ENCODE data around the gene JUP.

Gene JUP

DNA sequence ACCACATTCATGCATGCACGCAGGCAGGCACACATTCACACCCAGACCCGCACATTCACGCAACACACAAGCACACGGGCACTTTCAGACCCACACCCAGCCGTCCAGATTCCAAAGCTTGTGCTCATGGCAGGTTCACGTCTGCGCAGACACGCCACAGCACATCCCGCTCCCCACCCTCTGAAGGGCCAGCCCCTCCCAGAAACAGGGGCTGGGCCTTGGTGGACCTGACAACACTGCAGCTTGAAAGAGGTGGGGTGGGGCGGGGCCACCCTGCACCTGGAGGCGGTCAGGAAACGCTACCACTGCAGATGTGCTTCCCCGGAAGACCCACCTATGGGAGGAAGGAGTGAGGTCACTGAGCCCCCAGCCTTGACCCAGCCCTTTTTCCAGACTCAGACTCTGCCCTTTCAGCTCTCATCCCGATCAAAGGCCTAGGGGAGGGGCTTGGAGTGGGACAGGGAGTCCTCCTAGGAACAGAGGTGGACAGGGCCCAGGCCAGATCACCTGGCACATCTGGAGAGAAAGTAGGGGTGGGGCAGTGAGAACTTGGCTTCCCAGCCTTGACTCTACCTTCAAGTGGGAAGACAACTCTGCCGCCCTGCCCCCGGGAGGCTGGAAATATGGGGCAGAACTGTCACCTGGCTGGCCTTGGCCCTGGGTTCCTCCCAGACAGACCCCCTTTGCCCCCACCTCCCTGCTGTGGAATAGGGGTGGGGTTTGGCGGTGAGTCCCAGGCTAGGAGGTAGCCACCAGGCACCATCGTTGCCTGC, 14.3 kb upstream of the JUP start:
- H3K27ac ChIP-seq (ENCODE audit: low read length, poor library complexity, severe bottlenecking): peak overlapping the region; percentile 33
- H2AK5ac ChIP-seq (ENCODE audit: low read length, severe bottlenecking): peak overlapping the region; percentile 87
- DNase-seq: peak; percentile 73
- peaks cover 4% of the 10 kb centered on the region for H3K79me1 ChIP-seq (replicated peaks; ENCODE audit: low read length, poor library complexity, severe bottlenecking)
- no peak overlapping the region for H3K14ac ChIP-seq (ENCODE audit: low read length in 2 of 2)
- no peak overlapping the region for H2BK120ac ChIP-seq (ENCODE audit: low read depth, low read length)
- peaks cover 14 to 30% of the 10 kb centered on the region in 2 experiments for H3K36me3 ChIP-seq (ENCODE audit: control insufficient read depth in 1 of 2, insufficient read depth in 2 of 2, low read depth in 1 of 2, low read length in 2 of 2)
- no peak overlapping the region for H3K9ac ChIP-seq (ENCODE audit: low read length)
- H3K4me3 ChIP-seq (ENCODE audit: insufficient read depth in 1 of 2, low read depth in 1 of 2, low read length in 2 of 2): no peak overlapping the region
- H3K9me3 ChIP-seq (ENCODE audit: control insufficient read depth, low read length): no peaks in the 10 kb centered on the region
- H3K4ac ChIP-seq (ENCODE audit: low read depth in 1 of 2, low read length in 2 of 2): peak overlapping the region; percentile 1 to 34
- H3K23ac ChIP-seq (ENCODE audit: low read length in 2 of 2): no peak overlapping the region
- H4K8ac ChIP-seq (ENCODE audit: low read length): peak overlapping the region; percentile 10
- no peaks in the 10 kb centered on the region for H3K27me3 ChIP-seq (ENCODE audit: control insufficient read depth in 1 of 2, insufficient read depth in 1 of 2, low read length in 2 of 2)
- H2BK15ac ChIP-seq (ENCODE audit: low read depth, poor library complexity, severe bottlenecking): peak overlapping the region; percentile 17
- no peak overlapping the region for H2AFZ ChIP-seq (ENCODE audit: low read depth, low read length)
- H2BK12ac ChIP-seq (ENCODE audit: low read length in 2 of 2): peak overlapping the region; percentile 29 to 59
- no peak overlapping the region for H2BK5ac ChIP-seq (ENCODE audit: low read depth, low read length, poor library complexity, severe bottlenecking)
- WGBS: 45% methylated on average over 12 of the region's 18 CpGs
- H4K91ac ChIP-seq (ENCODE audit: low read length): peak overlapping the region; percentile 3
- H3K4me2 ChIP-seq (ENCODE audit: low read length, poor library complexity, severe bottlenecking): peak overlapping the region; percentile 47
- H3K18ac ChIP-seq (ENCODE audit: low read depth in 1 of 2, low read length in 2 of 2): peak overlapping the region; percentile 0 to 22
- peaks cover 23% of the 10 kb centered on the region for H3K4me1 ChIP-seq (ENCODE audit: control insufficient read depth, insufficient read depth, low read depth, low read length)

DNA sequence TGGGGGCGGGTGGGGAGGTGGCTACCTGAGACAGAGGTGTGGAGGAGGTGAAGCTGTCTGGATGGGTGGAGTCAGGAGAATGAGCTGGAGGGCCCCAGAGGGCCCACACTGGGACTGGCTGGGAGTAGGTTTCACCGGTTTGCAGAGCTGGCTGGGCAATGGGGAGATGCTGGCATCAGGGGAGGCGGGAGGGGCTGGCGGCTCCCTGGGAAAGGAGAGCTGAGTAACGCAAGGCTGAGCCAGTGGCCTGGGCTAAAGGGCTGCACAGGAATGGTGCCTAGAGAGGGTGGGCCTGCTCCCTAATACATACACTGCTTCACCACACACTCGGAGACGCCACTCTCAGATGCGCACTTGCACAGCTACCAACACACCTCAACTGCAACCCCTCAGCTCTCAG, 12.9 kb upstream of the JUP start:
- no peak overlapping the region for H4K8ac ChIP-seq (ENCODE audit: low read length)
- H3K9me3 ChIP-seq (ENCODE audit: control insufficient read depth, low read length): no peaks in the 10 kb centered on the region
- peaks cover 23% of the 10 kb centered on the region for H3K4me1 ChIP-seq (ENCODE audit: control insufficient read depth, insufficient read depth, low read depth, low read length)
- H3K36me3 ChIP-seq (ENCODE audit: control insufficient read depth in 1 of 2, insufficient read depth in 2 of 2, low read depth in 1 of 2, low read length in 2 of 2): peaks cover 9 to 18% of the 10 kb centered on the region in 2 experiments
- no peak overlapping the region for H3K4ac ChIP-seq (ENCODE audit: low read depth in 1 of 2, low read length in 2 of 2)
- no peak overlapping the region for H3K23ac ChIP-seq (ENCODE audit: low read length in 2 of 2)
- no peak overlapping the region for H3K4me2 ChIP-seq (ENCODE audit: low read length, poor library complexity, severe bottlenecking)
- DNase-seq: no peak
- peaks cover 4% of the 10 kb centered on the region for H3K79me1 ChIP-seq (replicated peaks; ENCODE audit: low read length, poor library complexity, severe bottlenecking)
- H2BK15ac ChIP-seq (ENCODE audit: low read depth, poor library complexity, severe bottlenecking): no peak overlapping the region
- H3K27ac ChIP-seq (ENCODE audit: low read length, poor library complexity, severe bottlenecking): no peak overlapping the region
- H2BK120ac ChIP-seq (ENCODE audit: low read depth, low read length): no peak overlapping the region
- H4K91ac ChIP-seq (ENCODE audit: low read length): no peak overlapping the region
- WGBS: 94% methylated on average over 8 of the region's 8 CpGs
- peak overlapping the region in 1 of 2 experiments; percentile 55 for H2BK12ac ChIP-seq (ENCODE audit: low read length in 2 of 2)
- no peak overlapping the region for H2AFZ ChIP-seq (ENCODE audit: low read depth, low read length)
- H3K18ac ChIP-seq (ENCODE audit: low read depth in 1 of 2, low read length in 2 of 2): peak overlapping the region in 1 of 2 experiments; percentile 38
- H2BK5ac ChIP-seq (ENCODE audit: low read depth, low read length, poor library complexity, severe bottlenecking): no peak overlapping the region
- H2AK5ac ChIP-seq (ENCODE audit: low read length, severe bottlenecking): peak overlapping the region; percentile 90
- no peaks in the 10 kb centered on the region for H3K27me3 ChIP-seq (ENCODE audit: control insufficient read depth in 1 of 2, insufficient read depth in 1 of 2, low read length in 2 of 2)
- H3K4me3 ChIP-seq (ENCODE audit: insufficient read depth in 1 of 2, low read depth in 1 of 2, low read length in 2 of 2): no peak overlapping the region
- no peak overlapping the region for H3K9ac ChIP-seq (ENCODE audit: low read length)
- peak overlapping the region in 1 of 2 experiments; percentile 92 for H3K14ac ChIP-seq (ENCODE audit: low read length in 2 of 2)

DNA sequence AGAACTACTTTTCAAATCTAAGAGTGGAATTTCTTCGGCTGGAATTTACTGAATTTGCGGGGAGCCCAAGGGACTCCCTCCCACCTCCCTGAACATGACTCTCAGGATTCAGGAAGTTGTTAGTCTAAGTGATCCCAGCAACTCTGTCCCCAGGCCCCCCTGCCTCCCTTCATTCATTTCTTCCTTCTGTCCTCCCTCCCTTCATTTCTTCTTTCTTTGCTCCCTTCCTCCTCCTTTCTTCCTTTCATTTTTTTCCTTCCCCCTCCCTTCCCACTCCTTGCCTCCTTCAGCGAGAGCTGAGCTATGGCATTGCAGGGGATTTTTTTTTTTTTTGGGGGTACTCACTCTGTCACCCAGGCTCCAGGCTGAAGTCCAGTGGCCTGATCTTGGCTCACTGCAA, 10.9 kb upstream of the JUP start:
- H2BK120ac ChIP-seq (ENCODE audit: low read depth, low read length): no peak overlapping the region
- peaks cover 2% of the 10 kb centered on the region for H3K79me1 ChIP-seq (replicated peaks; ENCODE audit: low read length, poor library complexity, severe bottlenecking)
- H3K14ac ChIP-seq (ENCODE audit: low read length in 2 of 2): no peak overlapping the region
- no peak overlapping the region for H3K4ac ChIP-seq (ENCODE audit: low read depth in 1 of 2, low read length in 2 of 2)
- no peak overlapping the region for H3K4me3 ChIP-seq (ENCODE audit: insufficient read depth in 1 of 2, low read depth in 1 of 2, low read length in 2 of 2)
- H3K23ac ChIP-seq (ENCODE audit: low read length in 2 of 2): no peak overlapping the region
- no peak overlapping the region for H3K9ac ChIP-seq (ENCODE audit: low read length)
- H4K8ac ChIP-seq (ENCODE audit: low read length): no peak overlapping the region
- no peak overlapping the region for H4K91ac ChIP-seq (ENCODE audit: low read length)
- no peaks in the 10 kb centered on the region for H3K27me3 ChIP-seq (ENCODE audit: control insufficient read depth in 1 of 2, insufficient read depth in 1 of 2, low read length in 2 of 2)
- H3K18ac ChIP-seq (ENCODE audit: low read depth in 1 of 2, low read length in 2 of 2): no peak overlapping the region
- no peak overlapping the region for H2BK5ac ChIP-seq (ENCODE audit: low read depth, low read length, poor library complexity, severe bottlenecking)
- peak overlapping the region in 1 of 2 experiments; percentile 41 for H2BK12ac ChIP-seq (ENCODE audit: low read length in 2 of 2)
- no peak overlapping the region for H2AK5ac ChIP-seq (ENCODE audit: low read length, severe bottlenecking)
- H2BK15ac ChIP-seq (ENCODE audit: low read depth, poor library complexity, severe bottlenecking): peak overlapping the region; percentile 54
- no peak overlapping the region for H3K4me2 ChIP-seq (ENCODE audit: low read length, poor library complexity, severe bottlenecking)
- WGBS: 97% methylated on average over 3 of the region's 3 CpGs
- H2AFZ ChIP-seq (ENCODE audit: low read depth, low read length): no peak overlapping the region
- peaks cover 5 to 7% of the 10 kb centered on the region in 2 experiments for H3K36me3 ChIP-seq (ENCODE audit: control insufficient read depth in 1 of 2, insufficient read depth in 2 of 2, low read depth in 1 of 2, low read length in 2 of 2)
- DNase-seq: no peak
- H3K9me3 ChIP-seq (ENCODE audit: control insufficient read depth, low read length): no peaks in the 10 kb centered on the region
- H3K27ac ChIP-seq (ENCODE audit: low read length, poor library complexity, severe bottlenecking): no peak overlapping the region
- peaks cover 35% of the 10 kb centered on the region for H3K4me1 ChIP-seq (ENCODE audit: control insufficient read depth, insufficient read depth, low read depth, low read length)

DNA sequence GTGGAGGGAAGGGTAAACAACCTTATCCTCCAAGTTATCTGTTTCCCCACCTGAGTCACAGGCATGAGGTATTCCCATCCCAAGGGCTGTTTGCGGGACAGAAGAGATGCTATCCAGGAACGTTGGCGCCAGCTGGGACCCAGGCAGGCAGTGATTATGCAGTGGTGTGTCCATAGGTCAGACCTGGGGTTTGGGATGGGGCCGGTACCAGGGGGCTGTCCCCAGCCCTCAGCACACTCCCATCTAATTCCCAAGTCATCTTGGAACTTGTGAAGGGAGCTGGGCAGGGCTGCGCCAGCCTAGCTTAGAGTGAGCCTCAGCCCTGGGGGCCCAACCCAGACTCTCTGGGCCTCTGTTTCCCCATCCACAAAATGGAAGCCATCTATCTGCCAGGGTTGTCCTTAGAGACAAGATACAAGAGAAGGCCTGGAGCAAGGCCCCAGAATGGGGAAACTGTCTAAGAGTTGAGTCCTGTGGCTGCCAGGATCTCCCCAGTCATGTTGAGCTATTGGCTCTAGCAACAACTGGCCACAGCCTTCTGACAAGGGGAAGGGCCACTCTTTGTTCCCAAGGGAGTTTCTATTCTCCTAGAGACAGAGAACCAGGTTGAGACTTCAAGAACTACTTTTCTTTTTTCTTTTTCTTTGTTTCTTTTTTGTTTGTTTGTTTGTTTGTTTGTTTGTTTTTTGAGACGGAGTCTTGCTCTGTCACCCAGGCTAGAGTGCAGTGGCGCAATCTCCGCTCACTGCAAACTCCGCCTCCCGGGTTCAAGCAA, 9.8 kb upstream of the JUP start:
- DNase-seq: no peak
- H3K23ac ChIP-seq (ENCODE audit: low read length in 2 of 2): no peak overlapping the region
- H3K4me1 ChIP-seq (ENCODE audit: control insufficient read depth, insufficient read depth, low read depth, low read length): peaks cover 35% of the 10 kb centered on the region
- H3K79me1 ChIP-seq (replicated peaks; ENCODE audit: low read length, poor library complexity, severe bottlenecking): peaks cover 2% of the 10 kb centered on the region
- no peak overlapping the region for H2AFZ ChIP-seq (ENCODE audit: low read depth, low read length)
- H2BK12ac ChIP-seq (ENCODE audit: low read length in 2 of 2): peak overlapping the region; percentile 45 to 69
- no peak overlapping the region for H3K4me3 ChIP-seq (ENCODE audit: insufficient read depth in 1 of 2, low read depth in 1 of 2, low read length in 2 of 2)
- H3K4ac ChIP-seq (ENCODE audit: low read depth in 1 of 2, low read length in 2 of 2): peak overlapping the region in 1 of 2 experiments; percentile 67
- no peaks in the 10 kb centered on the region for H3K27me3 ChIP-seq (ENCODE audit: control insufficient read depth in 1 of 2, insufficient read depth in 1 of 2, low read length in 2 of 2)
- peak overlapping the region; percentile 41 for H2AK5ac ChIP-seq (ENCODE audit: low read length, severe bottlenecking)
- no peak overlapping the region for H2BK5ac ChIP-seq (ENCODE audit: low read depth, low read length, poor library complexity, severe bottlenecking)
- H3K9ac ChIP-seq (ENCODE audit: low read length): no peak overlapping the region
- H3K14ac ChIP-seq (ENCODE audit: low read length in 2 of 2): no peak overlapping the region
- H4K8ac ChIP-seq (ENCODE audit: low read length): peak overlapping the region; percentile 21
- peak overlapping the region; percentile 71 for H2BK15ac ChIP-seq (ENCODE audit: low read depth, poor library complexity, severe bottlenecking)
- H3K36me3 ChIP-seq (ENCODE audit: control insufficient read depth in 1 of 2, insufficient read depth in 2 of 2, low read depth in 1 of 2, low read length in 2 of 2): no peaks in the 10 kb centered on the region
- H4K91ac ChIP-seq (ENCODE audit: low read length): no peak overlapping the region
- peak overlapping the region; percentile 66 for H2BK120ac ChIP-seq (ENCODE audit: low read depth, low read length)
- peak overlapping the region in 1 of 2 experiments; percentile 49 for H3K18ac ChIP-seq (ENCODE audit: low read depth in 1 of 2, low read length in 2 of 2)
- H3K9me3 ChIP-seq (ENCODE audit: control insufficient read depth, low read length): no peaks in the 10 kb centered on the region
- 96% methylated on average over 10 of the region's 10 CpGs for WGBS
- H3K27ac ChIP-seq (ENCODE audit: low read length, poor library complexity, severe bottlenecking): no peak overlapping the region
- no peak overlapping the region for H3K4me2 ChIP-seq (ENCODE audit: low read length, poor library complexity, severe bottlenecking)
